GM18505 (cell line): ENCODE data around the gene TP53BP2.

Experiments used
- ATAC-seq: cut with Tn5 transposase; IDR thresholded peaks from one replicate; pipeline ENCODE4 v1.9.1; 2021; ENCODE audit not compliant: unreplicated experiment
- POLR2A ChIP-seq: IDR thresholded peaks from 4 replicates; pipeline ENCODE4 v1.6.1; 2011; ENCODE audit warnings: borderline replicate concordance; ENCODE audit not compliant: insufficient read depth, insufficient read length; ENCODE audit errors: extremely low read depth

TP53BP2 gene

DNA sequence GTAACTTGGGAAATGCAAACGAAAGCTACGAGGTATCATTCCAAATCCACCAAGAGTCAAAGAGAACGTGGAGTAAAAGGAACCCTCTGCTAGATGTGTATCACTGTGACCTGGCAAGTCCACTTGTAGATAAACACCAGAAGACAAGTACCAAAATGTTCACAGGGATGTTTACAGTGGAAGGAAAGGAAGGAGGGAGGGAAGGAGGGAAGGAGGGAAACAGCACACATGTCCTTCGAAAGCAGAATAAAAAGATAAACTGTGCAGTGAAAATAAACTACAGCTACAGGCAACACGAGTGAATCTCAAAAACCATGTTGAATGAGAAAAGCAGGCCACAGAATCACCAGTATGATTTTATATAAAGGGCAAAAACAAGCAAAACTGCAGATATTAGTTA, 59.9 kb downstream of the TP53BP2 start:
- TF ChIP-seq POLR2A = no peak
- ATAC-seq = no peak

- ATAC-seq = no peak
- no peak for TF ChIP-seq POLR2A
Observed at GRCh38 chr1:223784541-223784940, 61.2 kb downstream of the TP53BP2 start.

DNA sequence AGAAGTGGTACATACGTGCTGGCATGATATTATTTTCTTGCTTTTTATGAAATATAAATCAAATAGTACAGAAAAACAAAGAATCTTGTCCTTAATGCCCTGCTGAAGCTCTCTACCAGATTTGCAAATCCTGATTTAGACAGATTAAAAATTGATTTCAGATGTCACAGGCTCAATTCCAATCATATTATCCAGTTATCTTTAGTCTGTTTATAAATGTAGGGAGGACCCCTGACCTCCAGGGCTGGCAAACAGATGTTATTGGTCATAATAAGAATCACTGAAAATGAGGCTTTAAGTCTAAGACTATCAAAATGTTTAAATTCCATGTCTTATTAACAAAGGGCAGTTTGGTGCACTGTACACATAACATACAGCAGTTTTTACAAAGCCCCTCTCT, 62.1 kb downstream of the TP53BP2 start:
- ATAC-seq = no peak
- TF ChIP-seq POLR2A = no peak

- ATAC-seq = no peak
- TF ChIP-seq POLR2A = no peak
Observed at GRCh38 chr1:223780949-223781348, 64.8 kb downstream of the TP53BP2 start.

DNA sequence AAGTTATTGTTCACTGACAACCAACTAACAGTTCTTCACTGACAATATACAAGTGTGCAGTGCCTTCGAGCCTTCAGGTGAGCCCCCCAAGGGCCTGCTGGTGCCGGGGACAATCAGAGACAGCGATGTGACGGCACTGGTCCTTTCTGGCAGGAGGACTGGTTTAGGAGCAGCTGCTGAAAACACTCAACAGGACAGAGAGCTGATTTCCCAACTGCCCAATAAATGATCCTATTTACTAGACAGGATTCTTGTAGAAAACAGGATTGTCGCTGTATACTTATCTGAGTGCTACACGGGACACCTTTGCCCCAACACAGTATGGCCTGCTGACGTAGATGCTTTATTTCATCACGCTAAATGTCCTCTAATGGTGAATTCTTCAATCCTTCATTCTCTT, 65.4 kb downstream of the TP53BP2 start:
- TF ChIP-seq POLR2A = no peak
- ATAC-seq = no peak

DNA sequence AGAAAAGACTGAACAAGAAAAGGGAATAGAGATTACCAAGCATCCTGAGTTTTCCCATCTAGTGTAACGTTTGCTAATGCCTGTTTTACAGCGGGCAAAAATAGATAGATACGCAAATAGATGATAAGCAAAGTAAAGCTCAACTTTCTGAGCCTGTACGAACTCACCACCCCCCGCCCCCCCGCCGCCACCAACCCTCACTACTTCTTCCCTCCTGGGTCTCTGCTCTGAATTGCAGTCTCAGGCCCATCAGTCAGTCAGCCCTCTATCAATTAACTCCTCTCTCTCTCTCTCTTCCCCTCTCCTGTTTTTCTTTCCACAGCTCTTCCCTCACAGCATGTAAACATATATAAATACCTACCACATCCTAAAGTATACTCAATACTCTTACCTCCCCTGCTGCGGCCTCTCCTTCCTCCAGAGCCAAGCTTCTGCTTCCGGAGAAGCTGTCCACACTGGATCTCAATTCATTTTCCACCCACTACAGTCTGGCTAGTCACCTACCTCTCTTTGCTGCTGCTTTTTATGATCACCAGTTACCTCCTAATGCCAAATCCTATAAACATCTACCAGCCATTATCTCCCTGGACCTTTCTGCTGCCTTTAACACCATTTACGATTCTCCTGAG, 68.8 kb downstream of the TP53BP2 start:
- ATAC-seq = no peak
- TF ChIP-seq POLR2A = no peak

GRCh38 chr1:223776075-223776814, 69.5 kb downstream of the TP53BP2 start:
- no peak for ATAC-seq
- TF ChIP-seq POLR2A = no peak

DNA sequence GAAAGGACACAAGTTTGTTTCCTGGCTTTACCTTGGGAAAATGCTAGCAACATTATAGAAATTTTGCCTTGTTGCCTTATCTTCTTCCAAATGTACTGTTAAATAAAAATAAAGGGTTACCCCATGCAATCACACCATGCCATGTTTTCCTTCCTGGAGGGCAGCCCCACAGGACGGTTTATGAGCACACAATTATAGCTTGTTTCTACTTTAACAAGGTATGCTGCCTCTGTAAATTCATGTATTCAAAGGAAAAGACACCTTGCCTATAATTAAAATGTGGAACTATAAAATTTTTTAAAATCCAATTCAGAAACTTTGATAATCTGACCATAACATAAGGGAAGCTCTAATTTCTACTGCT, 70.1 kb downstream of the TP53BP2 start:
- TF ChIP-seq POLR2A = no peak
- ATAC-seq = no peak

GRCh38 chr1:223775054-223775453, 70.7 kb downstream of the TP53BP2 start:
- no peak for TF ChIP-seq POLR2A
- ATAC-seq = no peak

- no peak for TF ChIP-seq POLR2A
- no peak for ATAC-seq
Observed at GRCh38 chr1:223774134-223774814, 71.5 kb downstream of the TP53BP2 start.

GRCh38 chr1:223772771-223773160, 73.0 kb downstream of the TP53BP2 start:
- no peak for TF ChIP-seq POLR2A
- ATAC-seq = no peak

GRCh38 chr1:223771814-223772770, 73.7 kb downstream of the TP53BP2 start:
- no peak for TF ChIP-seq POLR2A
- ATAC-seq = no peak

GRCh38 chr1:223771469-223771813, 74.3 kb downstream of the TP53BP2 start:
- ATAC-seq = no peak
- TF ChIP-seq POLR2A = no peak

- no peak for ATAC-seq
- no peak for TF ChIP-seq POLR2A
Observed at GRCh38 chr1:223770621-223771315, 75.0 kb downstream of the TP53BP2 start.
